GM19099 (cell line): ENCODE data around the gene SLC1A1.

Experiments used
- POLR2A ChIP-seq: IDR thresholded peaks from 3 replicates; pipeline ENCODE4 v1.6.1; 2011; ENCODE audit warnings: low read depth; ENCODE audit not compliant: insufficient read length; ENCODE audit errors: extremely low read depth

Gene SLC1A1

DNA sequence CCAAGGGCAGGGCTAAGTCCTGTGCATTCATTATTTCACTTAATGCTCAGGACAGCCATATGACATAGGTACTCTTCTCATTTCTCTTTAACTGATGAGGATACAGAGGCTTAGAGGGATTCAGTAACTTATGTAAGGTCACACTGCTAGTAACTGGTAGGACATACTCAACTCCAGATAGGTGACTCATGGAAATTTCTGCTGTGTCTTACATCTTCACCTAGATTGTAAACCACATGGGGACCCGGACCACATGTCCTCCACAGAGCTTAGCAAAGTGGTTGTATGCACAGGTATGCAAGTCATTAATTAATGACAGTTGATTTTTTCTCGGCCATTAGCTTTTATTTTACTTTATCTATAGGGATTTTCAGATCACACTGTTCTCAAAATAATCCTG lies 29.3 kb downstream of the SLC1A1 start:
- TF ChIP-seq POLR2A, result no peak

DNA sequence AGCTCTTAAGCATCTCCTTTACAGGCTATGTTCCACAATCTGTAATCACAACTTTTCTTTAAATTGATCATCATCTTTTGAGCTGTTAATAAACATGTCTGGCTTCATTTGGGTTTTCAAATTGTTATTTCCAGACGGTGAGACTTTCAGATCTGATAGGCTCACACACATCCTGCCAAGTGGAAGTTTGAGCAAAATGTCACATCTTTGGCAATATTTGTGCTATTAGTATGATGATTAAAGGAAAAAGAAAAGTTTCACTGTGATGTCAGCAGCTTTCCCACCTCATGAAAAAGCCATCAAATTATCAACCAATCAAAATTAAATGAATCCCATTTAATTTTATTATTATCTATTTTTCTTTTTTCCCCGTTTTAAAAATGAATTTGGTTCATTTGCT lies 29.8 kb downstream of the SLC1A1 start:
- TF ChIP-seq POLR2A, result no peak

DNA sequence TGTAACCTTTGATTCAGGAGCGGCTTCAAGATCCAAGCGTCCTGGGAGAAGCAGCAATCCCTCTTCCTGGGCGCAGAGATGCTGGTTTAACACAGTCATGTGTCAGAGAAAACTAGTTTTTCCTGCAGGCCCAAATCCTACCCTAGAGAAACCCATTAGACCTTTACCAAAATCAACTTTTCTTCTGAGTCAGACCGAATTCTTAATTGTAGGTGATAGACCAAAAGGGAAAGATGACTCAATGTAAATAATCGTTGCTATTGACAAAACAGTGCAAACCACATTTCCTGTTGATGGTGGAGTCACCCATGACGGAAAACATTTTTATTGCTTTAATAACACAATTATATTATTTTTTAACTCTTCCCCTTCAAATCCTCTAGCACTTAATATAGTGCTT lies 40.1 kb downstream of the SLC1A1 start:
- TF ChIP-seq POLR2A, result no peak

DNA sequence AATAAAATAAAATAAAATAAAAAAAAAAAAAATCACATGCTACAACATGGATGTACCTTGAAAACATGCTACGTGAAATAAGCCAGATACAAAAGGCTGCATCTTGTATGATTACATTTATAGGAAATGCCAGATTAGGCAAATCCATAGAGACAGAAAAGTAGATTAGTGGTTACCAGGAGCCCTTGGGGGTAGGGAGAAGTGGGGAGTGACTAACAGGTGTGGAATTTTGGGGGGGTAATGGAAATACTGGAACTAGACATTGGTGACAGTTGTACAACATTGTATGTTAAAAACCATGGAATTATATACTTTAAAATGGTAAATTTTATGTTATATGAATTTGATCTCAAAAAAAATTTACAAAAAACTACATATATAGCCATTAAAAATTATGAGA lies 47.3 kb downstream of the SLC1A1 start:
- no peak for TF ChIP-seq POLR2A

DNA sequence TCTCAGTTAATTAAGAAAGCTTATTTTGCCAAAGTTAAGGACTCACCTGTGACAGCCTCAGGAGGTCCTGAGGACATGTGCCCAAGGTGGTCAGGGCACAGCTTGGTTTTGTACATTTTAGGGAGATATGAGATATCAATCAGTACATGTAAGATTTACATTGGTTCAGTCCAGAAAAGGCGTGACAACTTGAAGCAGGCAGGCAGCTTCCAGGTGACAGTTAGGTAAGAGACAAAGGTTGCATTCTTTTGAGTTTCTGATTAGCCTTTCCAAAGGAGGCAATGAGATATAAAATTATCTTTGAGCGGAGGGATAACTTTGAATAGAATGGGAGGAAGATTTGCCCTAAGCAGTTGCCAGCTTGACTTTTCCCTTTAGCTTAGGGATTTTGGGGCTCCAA lies 47.8 kb downstream of the SLC1A1 start:
- no peak for TF ChIP-seq POLR2A

DNA sequence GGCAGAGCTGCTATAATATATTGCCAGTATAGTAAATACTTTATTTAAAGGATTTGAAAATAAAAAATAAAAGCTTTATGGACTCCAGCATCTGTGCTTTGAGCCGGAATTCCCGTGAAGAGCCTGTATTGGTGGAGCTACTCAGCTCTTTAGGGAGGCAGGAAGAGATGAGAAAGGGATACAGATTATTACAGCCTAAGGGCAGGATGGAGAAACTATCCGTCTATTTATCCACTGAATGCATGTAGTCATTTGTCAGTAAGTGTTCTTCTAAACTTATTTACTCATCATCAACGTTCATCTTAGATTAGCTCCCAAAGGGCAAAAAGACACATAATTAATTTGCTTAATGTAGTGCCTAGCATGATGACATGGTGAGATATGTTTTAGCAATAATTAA lies 48.4 kb downstream of the SLC1A1 start:
- TF ChIP-seq POLR2A, result no peak

DNA sequence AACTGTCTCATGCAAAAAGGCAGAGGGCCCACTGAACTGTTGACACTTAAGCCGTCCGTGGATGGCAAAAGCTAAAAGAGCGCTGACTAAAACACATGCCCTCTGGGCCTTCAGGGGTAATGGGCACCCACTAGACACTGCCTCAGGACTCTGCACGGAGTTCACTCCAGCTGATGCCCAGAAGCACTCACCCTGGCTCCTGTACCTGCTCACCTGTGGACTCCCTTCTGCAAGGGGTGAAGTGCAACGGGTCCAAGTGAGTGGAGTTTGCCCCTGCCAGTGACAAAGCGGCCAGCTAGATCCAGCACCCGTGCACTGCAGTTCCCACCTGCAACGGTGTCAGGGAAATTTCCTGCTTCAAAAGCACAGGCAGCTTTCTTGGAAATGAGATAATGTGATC lies 50.2 kb downstream of the SLC1A1 start:
- TF ChIP-seq POLR2A, result no peak

DNA sequence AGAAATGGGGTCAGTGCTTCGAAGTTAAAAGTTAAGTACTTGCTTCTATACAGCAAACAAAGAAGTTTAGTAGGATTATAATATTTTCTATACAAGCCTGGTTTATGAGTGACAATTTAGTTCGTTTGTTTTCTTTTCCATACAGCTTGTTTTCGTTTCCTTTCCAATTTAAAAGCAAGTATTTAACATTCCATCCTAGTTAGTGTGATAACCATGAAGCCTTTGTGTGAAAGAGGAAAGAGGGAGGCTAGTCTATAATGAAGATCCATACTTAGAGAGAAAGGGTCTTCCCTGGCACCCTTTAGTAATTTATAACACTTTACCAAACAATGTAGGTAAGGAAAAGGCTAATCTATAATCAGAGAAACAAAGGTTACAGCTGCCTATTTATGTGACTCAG lies 51.0 kb downstream of the SLC1A1 start:
- no peak for TF ChIP-seq POLR2A

DNA sequence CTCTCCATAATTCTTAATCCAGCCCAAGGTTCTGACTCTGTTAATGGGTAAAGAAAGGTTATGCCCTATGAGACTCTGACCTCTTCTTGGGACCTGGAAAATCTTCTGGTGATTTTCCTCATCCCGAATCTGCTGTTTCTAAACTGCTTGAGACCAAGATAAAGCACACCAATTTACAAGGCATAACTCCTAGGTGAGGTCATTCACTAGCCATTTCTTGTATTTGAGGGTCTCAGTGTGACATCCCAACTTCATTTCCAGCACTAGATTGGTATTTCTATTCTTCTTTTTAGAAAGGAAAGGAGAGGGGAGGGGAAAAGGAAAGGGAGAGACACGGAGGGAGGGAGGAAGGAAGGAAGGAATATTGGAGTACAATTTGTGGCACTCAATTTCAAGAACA lies 51.6 kb downstream of the SLC1A1 start:
- no peak for TF ChIP-seq POLR2A

DNA sequence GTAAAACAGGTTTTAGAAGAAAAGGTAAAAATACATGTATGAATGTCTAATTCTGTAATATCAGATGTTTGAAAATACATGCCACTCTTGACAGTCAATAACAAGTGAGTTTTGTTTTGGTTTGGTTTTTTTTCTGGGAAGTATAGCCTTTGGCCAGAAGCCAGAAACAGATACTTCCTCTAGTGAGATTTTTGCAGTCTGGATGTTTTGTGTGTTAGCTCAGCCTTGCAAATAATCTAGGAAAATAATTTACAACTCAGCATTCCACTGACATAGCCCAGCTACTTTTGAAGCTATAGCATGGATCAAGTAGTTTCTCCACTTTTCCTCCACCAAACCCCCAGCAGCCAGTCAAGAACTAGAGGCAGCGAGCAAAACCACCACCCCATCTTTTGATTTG lies 56.7 kb downstream of the SLC1A1 start:
- no peak for TF ChIP-seq POLR2A

DNA sequence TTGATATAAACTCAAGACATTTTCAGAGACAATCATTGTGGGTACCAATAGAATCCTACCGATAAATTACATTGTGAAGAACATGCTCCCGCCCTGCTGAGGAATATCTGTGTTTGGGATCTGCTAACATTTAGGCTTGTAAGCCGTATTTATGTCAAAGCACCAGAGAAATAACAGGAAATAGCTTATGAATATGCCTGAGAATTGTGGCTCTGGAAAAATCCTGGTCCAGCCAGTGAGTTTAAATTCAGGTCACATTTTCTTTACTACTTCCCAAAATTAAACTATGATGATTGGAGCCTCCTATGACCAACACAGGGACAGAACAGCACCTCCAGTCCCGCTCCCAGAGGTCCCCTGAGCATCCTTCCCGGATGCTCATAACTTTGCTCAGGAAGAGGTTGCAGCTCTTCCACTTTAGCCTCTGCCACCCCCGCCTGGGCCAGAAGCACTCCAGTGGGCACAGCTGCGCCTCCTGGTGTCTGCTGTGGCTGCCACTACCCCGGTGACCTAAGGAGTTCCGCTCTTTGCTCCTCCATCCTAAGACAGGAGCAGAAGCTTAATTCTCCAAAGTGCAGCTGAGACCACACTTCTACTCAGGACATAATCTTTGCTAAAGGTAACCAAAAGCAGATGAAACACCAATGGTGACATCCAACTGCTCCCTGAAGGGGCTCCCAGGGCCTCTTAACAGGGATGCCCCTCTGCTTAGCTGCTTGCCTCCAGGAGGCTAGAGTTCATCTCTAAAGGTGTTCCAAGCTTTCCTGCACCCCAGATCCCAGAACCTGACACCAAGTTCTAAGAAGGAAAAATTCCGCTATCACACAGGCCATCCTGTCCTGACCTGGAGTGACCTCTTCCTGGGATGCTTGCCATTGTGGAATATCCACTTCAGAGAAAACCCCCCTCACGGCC lies 58.8 kb downstream of the SLC1A1 start:
- no peak for TF ChIP-seq POLR2A

DNA sequence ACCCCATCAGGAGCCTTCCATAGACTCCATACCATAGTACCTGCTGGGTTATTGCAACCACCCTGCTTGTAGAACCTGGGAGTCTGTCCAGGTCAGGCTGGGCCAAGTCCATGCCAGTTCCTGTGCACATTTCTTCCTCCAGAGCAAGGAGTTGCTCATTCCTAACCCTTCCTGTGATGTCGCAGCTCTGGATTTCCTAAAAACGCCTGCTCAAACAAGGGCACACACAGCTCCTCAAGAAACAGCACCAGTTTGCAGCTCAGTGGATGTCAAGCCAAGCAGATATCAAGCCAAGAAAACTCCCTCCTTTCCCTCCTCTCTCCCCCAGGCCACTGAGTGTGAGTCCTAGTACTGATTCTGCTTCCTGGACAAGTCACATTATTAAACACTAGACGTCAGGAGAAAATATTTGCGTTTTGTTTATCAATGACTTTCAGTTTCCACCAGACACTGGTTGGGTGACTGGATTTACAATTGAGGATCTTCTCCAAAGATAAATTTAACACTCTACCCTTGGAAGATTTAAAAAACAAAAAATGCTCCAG lies 59.6 kb downstream of the SLC1A1 start:
- TF ChIP-seq POLR2A, result no peak

DNA sequence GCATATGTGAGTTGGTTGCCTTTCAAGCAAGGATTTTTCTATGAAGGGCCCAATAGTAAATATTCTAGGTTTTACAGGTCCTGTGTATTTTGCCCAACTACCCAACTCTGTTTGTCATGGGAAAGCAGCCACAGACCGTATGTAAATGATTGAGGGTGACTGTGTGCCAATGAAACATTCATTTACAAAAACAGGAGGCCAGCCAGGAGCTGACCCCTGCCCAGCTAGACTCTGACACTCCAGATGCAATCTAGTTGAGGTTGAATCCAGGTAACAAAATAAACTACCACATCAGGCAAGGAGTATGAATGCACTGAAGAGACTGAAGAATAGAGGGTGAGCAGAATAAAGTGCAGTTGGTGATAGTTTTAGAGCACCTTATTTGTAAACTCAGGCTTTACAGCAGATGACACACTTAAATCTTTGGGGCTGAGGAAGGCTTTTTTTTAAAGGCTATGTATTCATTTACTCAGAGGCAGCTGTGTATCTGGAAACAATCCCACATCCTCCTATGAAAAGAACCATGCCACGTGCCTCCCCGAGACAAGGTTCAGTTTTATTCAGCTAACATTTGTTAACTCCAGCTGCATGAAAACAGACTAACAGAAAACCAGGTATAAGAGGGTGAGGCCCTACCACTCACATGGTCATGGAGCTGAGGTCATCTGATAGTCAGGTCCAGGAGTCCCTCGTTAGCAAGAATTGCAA lies 60.7 kb downstream of the SLC1A1 start:
- no peak for TF ChIP-seq POLR2A

DNA sequence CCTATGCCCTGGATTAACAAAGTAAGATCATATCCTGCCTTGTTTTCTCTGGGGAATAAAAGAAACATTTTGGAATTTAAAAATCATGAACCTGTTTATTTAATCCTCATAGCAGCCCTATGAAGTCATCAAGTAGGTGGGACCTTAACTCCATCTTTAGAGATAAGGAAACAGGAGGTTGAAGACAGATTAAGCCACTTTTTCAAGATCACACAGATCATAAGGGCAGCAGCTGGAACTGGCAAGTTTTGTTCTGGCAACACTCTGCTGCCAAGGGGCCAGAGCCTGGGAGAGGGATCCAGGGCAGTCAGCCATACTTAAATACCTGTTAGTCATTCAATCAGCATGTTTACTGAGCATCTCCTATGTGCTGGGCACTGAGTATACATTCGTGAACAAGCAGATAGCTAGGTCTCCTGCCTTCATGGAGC lies 63.7 kb downstream of the SLC1A1 start:
- TF ChIP-seq POLR2A, result no peak

DNA sequence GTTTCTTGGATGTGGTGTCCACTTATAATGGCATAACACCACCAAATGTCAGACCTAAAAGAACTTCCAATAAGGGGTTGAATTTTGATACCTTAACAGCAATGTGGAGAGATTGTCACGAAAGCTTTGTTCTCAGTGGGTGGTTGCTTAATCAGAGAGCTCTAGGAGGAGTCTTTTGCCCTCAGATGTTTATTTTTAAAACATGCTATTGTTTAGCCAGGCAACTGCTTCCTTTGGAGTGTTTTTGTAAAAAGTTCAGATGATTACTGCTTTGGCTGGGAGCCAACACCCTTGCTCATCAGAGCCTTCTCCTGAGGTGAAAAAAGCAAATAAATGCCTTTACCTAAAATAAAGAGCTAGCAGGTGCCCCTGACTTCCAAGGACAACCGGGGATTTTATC lies 65.0 kb downstream of the SLC1A1 start:
- TF ChIP-seq POLR2A, result no peak
